ENCODE results near the gene CLIP1.

GRCh38 chr12:122282061-122282460 is 140.4 kb downstream of the CLIP1 start:
- TF ChIP-seq, protein P1, sequence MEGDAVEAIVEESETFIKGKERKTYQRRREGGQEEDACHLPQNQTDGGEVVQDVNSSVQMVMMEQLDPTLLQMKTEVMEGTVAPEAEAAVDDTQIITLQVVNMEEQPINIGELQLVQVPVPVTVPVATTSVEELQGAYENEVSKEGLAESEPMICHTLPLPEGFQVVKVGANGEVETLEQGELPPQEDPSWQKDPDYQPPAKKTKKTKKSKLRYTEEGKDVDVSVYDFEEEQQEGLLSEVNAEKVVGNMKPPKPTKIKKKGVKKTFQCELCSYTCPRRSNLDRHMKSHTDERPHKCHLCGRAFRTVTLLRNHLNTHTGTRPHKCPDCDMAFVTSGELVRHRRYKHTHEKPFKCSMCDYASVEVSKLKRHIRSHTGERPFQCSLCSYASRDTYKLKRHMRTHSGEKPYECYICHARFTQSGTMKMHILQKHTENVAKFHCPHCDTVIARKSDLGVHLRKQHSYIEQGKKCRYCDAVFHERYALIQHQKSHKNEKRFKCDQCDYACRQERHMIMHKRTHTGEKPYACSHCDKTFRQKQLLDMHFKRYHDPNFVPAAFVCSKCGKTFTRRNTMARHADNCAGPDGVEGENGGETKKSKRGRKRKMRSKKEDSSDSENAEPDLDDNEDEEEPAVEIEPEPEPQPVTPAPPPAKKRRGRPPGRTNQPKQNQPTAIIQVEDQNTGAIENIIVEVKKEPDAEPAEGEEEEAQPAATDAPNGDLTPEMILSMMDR (IDR thresholded peaks at IDR 0.05; ENCODE audit: insufficient read depth, low read length, poor library complexity, severe bottlenecking), result no peak
- no peak for TF ChIP-seq EZH2phosphoT487 (conservative IDR thresholded peaks at IDR 0.05; ENCODE audit: low read length)
